ENCODE measurements around the gene MCUB. TPM values are rescaled to one million over a fixed set of nuclear protein-coding genes. Genes with fewer than 3 reads are reported as not detected.

MCUB gene
- total and polyA plus RNA-seq, 2 donors (not counting 3 experiments of a cell fraction or from before 2014, with no cell fraction given) = 32.5 to 53.8 TPM

- CTCF ChIA-PET = interaction anchor here (0.5 kb wide), 1 partner anchor 265 kb away, joined by 3 read pairs; no protein-coding TSS in a partner anchor
- intact Hi-C loops (cut with micrococcal nuclease) = no loop called here
- H3K4me1 ChIP-seq (ENCODE audit: control insufficient read depth, extremely low read depth, insufficient read depth, low read length) = peaks cover 6% of the 10 kb centered on the region
- H3K79me2 ChIP-seq (ENCODE audit: control insufficient read depth, insufficient read depth, low read length) = no peaks in the 10 kb centered on the region
- no peak overlapping the region for H3K27ac ChIP-seq (ENCODE audit: insufficient read depth, low read depth, low read length)
- H3K9me1 ChIP-seq (replicated peaks; ENCODE audit: control insufficient read depth, extremely low read depth, insufficient read depth, low read length) = no peaks in the 10 kb centered on the region
- no peaks in the 10 kb centered on the region for H3K36me3 ChIP-seq (ENCODE audit: control insufficient read depth in 2 of 2, extremely low read depth in 1 of 2, insufficient read depth in 2 of 2, low read length in 2 of 2)
- no peak overlapping the region for H2AFZ ChIP-seq (ENCODE audit: low read depth, low read length)
- no TSS peak for BruUV-seq (replicated peaks)
- H3K4me2 ChIP-seq (ENCODE audit: insufficient read depth, low read length) = no peak overlapping the region
- TF ChIP-seq MYC (IDR thresholded peaks at IDR 0.05; ENCODE audit: low read depth, low read length) (no peak), POLR2A (IDR thresholded peaks at IDR 0.05; ENCODE audit: low read depth, low read length) (no peak)
- no peak overlapping the region for H3K4me3 ChIP-seq (replicated peaks in 1 of 3; ENCODE audit: insufficient read depth in 1 of 3, low read depth in 1 of 3, low read length in 3 of 3)
- H3K9ac ChIP-seq (replicated peaks; ENCODE audit: extremely low read depth, insufficient read depth, low read length) = no peak overlapping the region
- dilution Hi-C loops (cut with MboI; ENCODE audit: extremely low pct_ligation_motif_present, low sequenced_read_pairs) = no loop called here
- DNase-seq (ENCODE audit: low read depth, low spot score) = peak; percentile 16
- POLR2A ChIA-PET = no interaction called here
- no peaks in the 10 kb centered on the region for H3K9me3 ChIP-seq (replicated peaks; ENCODE audit: control insufficient read depth, insufficient read depth, low read length)
- no peak for FAIRE-seq
- no peaks in the 10 kb centered on the region for H4K20me1 ChIP-seq (replicated peaks; ENCODE audit: control insufficient read depth, extremely low read depth, insufficient read depth, low read length)
- no peaks in the 10 kb centered on the region for H3K27me3 ChIP-seq (ENCODE audit: control insufficient read depth in 2 of 2, insufficient read depth in 2 of 2, low read length in 2 of 2)
Measured at GRCh38 chr4:109708435-109708834, 148.4 kb downstream of the MCUB start.

DNA sequence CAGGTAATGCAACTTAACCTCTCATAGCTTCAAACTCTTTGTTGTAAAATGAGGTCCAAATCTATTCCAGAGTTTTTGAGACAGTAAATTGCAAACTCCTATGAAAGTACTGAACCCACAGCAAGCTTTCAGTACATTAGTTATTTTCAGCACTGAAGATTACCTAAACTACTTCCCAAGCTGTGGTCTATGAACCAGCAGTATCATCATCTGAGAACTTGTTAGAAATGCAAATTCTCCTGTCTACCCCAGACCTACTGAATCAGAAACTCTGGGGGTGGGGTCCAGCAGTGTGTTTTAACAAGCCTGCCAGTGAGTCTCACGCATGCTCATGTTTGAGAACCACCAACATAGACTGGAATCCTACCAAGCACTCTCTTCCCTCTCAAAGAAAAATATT, 148.9 kb downstream of the MCUB start:
- intact Hi-C loops (cut with micrococcal nuclease) (no loop called here), dilution Hi-C loops (cut with MboI; ENCODE audit: extremely low pct_ligation_motif_present, low sequenced_read_pairs) (no loop called here)
- TF ChIP-seq, protein P1, sequence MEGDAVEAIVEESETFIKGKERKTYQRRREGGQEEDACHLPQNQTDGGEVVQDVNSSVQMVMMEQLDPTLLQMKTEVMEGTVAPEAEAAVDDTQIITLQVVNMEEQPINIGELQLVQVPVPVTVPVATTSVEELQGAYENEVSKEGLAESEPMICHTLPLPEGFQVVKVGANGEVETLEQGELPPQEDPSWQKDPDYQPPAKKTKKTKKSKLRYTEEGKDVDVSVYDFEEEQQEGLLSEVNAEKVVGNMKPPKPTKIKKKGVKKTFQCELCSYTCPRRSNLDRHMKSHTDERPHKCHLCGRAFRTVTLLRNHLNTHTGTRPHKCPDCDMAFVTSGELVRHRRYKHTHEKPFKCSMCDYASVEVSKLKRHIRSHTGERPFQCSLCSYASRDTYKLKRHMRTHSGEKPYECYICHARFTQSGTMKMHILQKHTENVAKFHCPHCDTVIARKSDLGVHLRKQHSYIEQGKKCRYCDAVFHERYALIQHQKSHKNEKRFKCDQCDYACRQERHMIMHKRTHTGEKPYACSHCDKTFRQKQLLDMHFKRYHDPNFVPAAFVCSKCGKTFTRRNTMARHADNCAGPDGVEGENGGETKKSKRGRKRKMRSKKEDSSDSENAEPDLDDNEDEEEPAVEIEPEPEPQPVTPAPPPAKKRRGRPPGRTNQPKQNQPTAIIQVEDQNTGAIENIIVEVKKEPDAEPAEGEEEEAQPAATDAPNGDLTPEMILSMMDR (IDR thresholded peaks at IDR 0.05; ENCODE audit: extremely low read depth in 1 of 2, insufficient read depth in 1 of 2, low read depth in 1 of 2, low read length in 2 of 2) = no peak
- TF ChIP-seq POLR2A (IDR thresholded peaks at IDR 0.05; ENCODE audit: low read depth, low read length) (no peak), FOS (IDR thresholded peaks at IDR 0.05; ENCODE audit: borderline replicate concordance, insufficient read depth, low read length) (no peak), POLR2AphosphoS5 (IDR thresholded peaks at IDR 0.05; ENCODE audit: insufficient read depth, low read depth, low read length) (no peak), JUN (IDR thresholded peaks at IDR 0.05; ENCODE audit: borderline replicate concordance, insufficient read depth, insufficient read length, low read depth) (no peak), GATA2 (IDR thresholded peaks at IDR 0.05; ENCODE audit: insufficient read depth, insufficient read length, low read depth, low read length) (no peak), MAX (IDR thresholded peaks at IDR 0.05; ENCODE audit: insufficient read depth, insufficient read length) (no peak), EZH2 (IDR thresholded peaks at IDR 0.05; ENCODE audit: borderline replicate concordance, low read depth, low read length, severe bottlenecking) (no peak), MYC (IDR thresholded peaks at IDR 0.05; ENCODE audit: low read depth, low read length) (no peak)
- DNase-seq (ENCODE audit: low read depth, low spot score) (no peak), FAIRE-seq (no peak)
- H3K4me1 ChIP-seq (ENCODE audit: control insufficient read depth, extremely low read depth, insufficient read depth, low read length) = peaks cover under 1% of the 10 kb centered on the region
- H4K20me1 ChIP-seq (replicated peaks; ENCODE audit: control insufficient read depth, extremely low read depth, insufficient read depth, low read length) = no peaks in the 10 kb centered on the region
- no peaks in the 10 kb centered on the region for H3K9me3 ChIP-seq (replicated peaks; ENCODE audit: control insufficient read depth, insufficient read depth, low read length)
- no peaks in the 10 kb centered on the region for H3K27me3 ChIP-seq (ENCODE audit: control insufficient read depth in 2 of 2, insufficient read depth in 2 of 2, low read length in 2 of 2)
- no peak overlapping the region for H3K4me3 ChIP-seq (replicated peaks in 1 of 3; ENCODE audit: insufficient read depth in 1 of 3, low read depth in 1 of 3, low read length in 3 of 3)
- ChIA-PET POLR2A (no interaction called here), CTCF (no interaction called here)
- H3K9me1 ChIP-seq (replicated peaks; ENCODE audit: control insufficient read depth, extremely low read depth, insufficient read depth, low read length) = no peaks in the 10 kb centered on the region
- no peak overlapping the region for H3K4me2 ChIP-seq (ENCODE audit: insufficient read depth, low read length)
- H3K36me3 ChIP-seq (ENCODE audit: control insufficient read depth in 2 of 2, extremely low read depth in 1 of 2, insufficient read depth in 2 of 2, low read length in 2 of 2) = no peaks in the 10 kb centered on the region
- no peak overlapping the region for H2AFZ ChIP-seq (ENCODE audit: low read depth, low read length)
- BruUV-seq (replicated peaks) = no TSS peak
- no peak overlapping the region for H3K9ac ChIP-seq (replicated peaks; ENCODE audit: extremely low read depth, insufficient read depth, low read length)
- H3K27ac ChIP-seq (ENCODE audit: insufficient read depth, low read depth, low read length) = no peak overlapping the region
- H3K79me2 ChIP-seq (ENCODE audit: control insufficient read depth, insufficient read depth, low read length) = no peaks in the 10 kb centered on the region

Data from endothelial cell of umbilical vein (primary cell).